H1 (cell line): ENCODE measurements around the gene ETV1.

Experiments used
- E2F6 ChIP-seq: IDR thresholded peaks from 2 replicates; pipeline ENCODE4 v1.6.1; 2012; ENCODE audit warnings: inconsistent platforms
- EZH2 ChIP-seq: fragments of 200-600 bp; sonication (generic); IDR thresholded peaks from 2 replicates; pipeline ENCODE4 v1.7.1; 2012; ENCODE audit warnings: low read depth, mild to moderate bottlenecking, moderate library complexity, low read length, inconsistent platforms; ENCODE audit not compliant: severe bottlenecking
- POLR2A ChIP-seq, 2 experiments: IDR thresholded peaks; 1 replicate in 1 of 2; 2 replicates in 1 of 2; pipeline ENCODE4 v1.6.1; 2011; ENCODE audit warnings: low read depth in 2 of 2, low read length in 2 of 2, mild to moderate bottlenecking in 2 of 2; ENCODE audit errors: control extremely low read depth in 1 of 2
- SP1 ChIP-seq: IDR thresholded peaks from 2 replicates; pipeline ENCODE4 v1.6.1; 2011; ENCODE audit warnings: low read depth, low read length
- USF2 ChIP-seq: IDR thresholded peaks from 2 replicates; pipeline ENCODE4 v1.6.1; 2011; ENCODE audit warnings: low read length, improper control_type of control experiment
- YY1 ChIP-seq: IDR thresholded peaks from 2 replicates; pipeline ENCODE4 v1.6.1; 2011; ENCODE audit warnings: low read depth, mild to moderate bottlenecking, low read length

DNA sequence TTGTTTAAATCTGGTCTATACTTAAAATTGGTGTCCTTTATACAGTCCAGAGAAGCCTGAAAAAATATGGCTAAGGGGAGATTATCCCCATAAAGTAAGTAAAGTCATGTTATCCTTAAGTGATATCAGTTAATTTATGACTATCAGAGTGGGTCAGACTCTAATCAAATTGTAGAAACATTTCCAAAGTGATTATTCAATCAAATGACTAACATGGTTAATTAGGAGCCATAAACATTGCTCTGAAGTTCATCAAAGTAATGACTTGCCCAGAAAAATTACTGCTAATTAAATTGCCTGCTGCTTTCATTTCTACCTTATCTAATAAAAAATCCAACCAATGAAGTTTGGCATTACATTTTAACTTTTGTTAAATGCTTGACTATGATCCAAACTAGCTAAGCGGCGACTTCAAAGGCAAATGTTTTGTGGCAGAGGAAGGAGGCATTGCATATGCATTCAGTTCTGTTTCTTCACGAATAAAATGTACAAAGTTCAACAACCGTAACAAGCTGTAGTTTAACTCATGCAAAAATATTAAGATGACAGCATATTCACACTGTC, 76.7 kb downstream of the ETV1 start:
- no peak for TF ChIP-seq SP1
- TF ChIP-seq USF2, result no peak
- TF ChIP-seq YY1, result no peak
- no peak for TF ChIP-seq E2F6
- TF ChIP-seq EZH2, result no peak
- TF ChIP-seq POLR2A (IDR thresholded peaks at IDR 0.05; ENCODE audit: control extremely low read depth in 1 of 2, low read depth in 2 of 2, low read length in 2 of 2), result no peak
